Mucosa of stomach (tissue), 1 donor: ENCODE measurements around the gene ZCCHC14.
"Not testable (repeated sequence)": the region's sequence is repeated elsewhere in the genome, so short reads cannot be mapped to it uniquely, and the experiment has no call there.

Source experiments
- H3K27me3 ChIP-seq: one replicate; pipeline ENCODE4 v1.7.0; 2013; ENCODE audit warnings: mild to moderate bottlenecking, low read length; ENCODE audit not compliant: control insufficient read depth, insufficient read depth
- H3K36me3 ChIP-seq: one replicate; pipeline ENCODE4 v1.7.0; 2013; ENCODE audit warnings: low read length; ENCODE audit not compliant: control insufficient read depth, insufficient read depth
- H3K4me1 ChIP-seq: one replicate; pipeline ENCODE4 v1.7.0; 2013; ENCODE audit warnings: mild to moderate bottlenecking, low read length; ENCODE audit not compliant: control insufficient read depth, insufficient read depth
- H3K4me3 ChIP-seq: one replicate; pipeline ENCODE4 v1.7.0; 2013; ENCODE audit warnings: low read length
- H3K9ac ChIP-seq: one replicate; pipeline ENCODE4 v1.7.0; 2013; ENCODE audit warnings: mild to moderate bottlenecking, low read length, moderate library complexity
- H3K9me3 ChIP-seq: one replicate; pipeline ENCODE4 v1.7.0; 2013; ENCODE audit warnings: mild to moderate bottlenecking, low read length, moderate library complexity; ENCODE audit not compliant: control insufficient read depth
- donor health status: Pancreatic carcinoma.

The ZCCHC14 gene

DNA sequence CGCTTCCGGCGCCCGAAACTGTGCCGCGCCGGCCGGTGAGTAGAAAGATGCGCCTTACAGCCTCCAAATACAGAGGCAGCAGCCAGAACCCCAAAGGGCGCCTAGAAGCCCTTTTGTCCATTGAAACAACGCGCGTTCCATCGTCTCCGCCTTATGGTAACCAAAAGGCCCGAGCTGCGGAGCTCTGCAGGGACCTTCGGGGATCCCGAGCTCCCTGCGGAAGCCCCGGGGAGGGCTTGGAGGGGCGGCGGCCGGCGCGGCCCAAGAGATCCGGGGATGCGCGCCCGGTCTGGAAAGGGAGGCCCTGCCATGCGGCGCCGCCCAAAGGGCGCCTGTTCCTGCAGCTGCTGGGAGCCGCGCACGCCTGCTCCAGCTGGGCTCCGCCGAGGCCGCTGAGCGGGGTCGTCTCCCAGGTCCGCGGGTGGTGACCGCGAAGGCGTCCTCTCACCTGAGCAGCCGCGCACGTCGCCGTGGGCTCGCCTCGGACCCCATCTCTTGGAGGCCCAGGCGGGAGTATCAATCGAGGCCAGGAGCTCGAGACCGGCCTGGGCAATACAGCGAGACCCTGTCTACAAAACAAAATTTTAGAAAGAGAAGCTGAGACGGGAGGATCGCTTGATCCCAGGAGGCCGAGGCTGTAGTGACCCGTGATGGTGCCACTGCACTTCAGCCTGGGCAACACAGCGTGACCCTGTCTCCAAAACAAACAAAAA lies 108.5 kb downstream of the ZCCHC14 start:
- Histone ChIP-seq H3K36me3 (no peaks in the 10 kb centered on the region), H3K4me3 (peak overlapping the region; percentile 62), H3K9me3 (no peaks in the 10 kb centered on the region), H3K4me1 (peaks cover 36% of the 10 kb centered on the region), H3K9ac (peak overlapping the region; percentile 75), H3K27me3 (no peaks in the 10 kb centered on the region)

DNA sequence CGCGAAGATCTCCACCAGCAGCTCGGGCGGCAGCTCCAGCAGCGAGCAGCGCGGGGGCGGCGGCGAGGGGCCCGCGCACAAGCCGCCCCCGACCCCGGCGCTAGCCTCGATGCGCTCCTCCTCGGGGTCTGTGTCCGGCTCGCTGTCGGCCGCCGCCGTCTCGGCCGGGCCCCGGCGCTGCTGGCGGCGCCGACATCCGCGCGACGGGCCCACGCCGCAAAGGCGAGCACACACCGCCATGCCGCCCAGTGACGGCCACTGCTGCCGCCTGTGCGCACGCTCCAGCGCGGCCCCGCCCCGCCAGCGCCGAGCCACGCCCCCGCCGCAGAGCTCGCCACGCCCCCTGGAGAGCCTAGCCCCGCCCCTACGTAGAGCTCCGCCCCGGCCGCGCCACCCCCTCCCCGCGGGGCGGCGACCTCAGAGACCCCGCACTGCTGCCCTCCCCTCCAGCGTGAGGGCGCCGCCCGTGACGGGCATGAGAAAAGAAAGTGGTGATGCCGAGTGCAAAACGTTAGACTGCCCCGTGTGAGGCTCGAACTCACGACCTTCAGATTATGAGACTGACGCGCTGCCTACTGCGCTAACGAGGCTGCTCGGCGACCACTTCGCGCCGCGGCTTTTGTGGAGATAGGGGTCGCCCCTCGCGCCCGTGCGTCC lies 109.2 kb downstream of the ZCCHC14 start, which contains the start of gene FBXO31:
Gene FBXO31, minus strand, starts transcription at position 272 of the 657 bp plus-strand sequence. Its CDS starts 32 bp downstream, at position 240.
- Histone ChIP-seq H3K4me3 (peak within 1 kb of the TSS; percentile 62), H3K9me3 (no peaks in the 10 kb centered on the region), H3K4me1 (peaks cover 40% of the 10 kb centered on the region), H3K27me3 (no peaks in the 10 kb centered on the region), H3K36me3 (no peaks in the 10 kb centered on the region), H3K9ac (peak within 1 kb of the TSS; percentile 75)

DNA sequence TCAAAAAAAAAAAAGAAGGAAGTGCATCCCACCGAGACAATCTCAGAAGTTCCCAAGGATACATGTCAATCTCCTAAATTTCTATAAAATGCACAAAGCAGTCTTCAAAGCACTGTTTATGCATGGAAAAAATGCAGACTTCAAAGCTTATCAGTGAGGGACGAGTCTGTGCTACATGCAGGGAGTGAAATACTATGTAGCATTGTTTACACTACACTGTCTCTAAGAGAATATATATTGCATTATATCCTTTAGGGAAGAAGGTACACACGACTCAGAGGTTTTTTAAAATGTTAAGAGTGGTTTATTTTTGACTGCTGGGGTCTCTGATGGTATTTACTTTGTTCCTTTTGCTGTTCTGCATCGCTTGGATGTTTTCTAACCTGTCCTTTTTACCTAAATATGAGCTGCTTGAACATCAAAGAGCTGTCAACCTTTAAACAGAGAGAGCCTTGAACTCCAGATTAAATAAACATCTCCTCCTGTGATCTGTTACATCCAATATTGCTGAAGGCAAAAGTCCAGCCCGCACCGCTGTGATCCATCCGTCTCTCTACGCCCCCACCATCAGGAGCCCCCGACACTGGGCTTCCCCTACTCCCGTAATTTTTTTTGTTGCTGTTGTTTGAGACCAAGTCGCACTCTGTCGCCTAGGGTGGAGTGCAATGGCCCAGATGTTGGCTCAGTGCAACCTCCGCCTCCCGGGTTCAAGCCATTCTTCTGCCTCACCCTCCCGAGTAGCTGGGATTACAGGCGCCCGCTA lies 110.6 kb downstream of the ZCCHC14 start:
- H3K4me3 ChIP-seq = no peak overlapping the region
- no peaks in the 10 kb centered on the region for H3K9me3 ChIP-seq
- no peaks in the 10 kb centered on the region for H3K27me3 ChIP-seq
- peak overlapping the region; percentile 68 for H3K9ac ChIP-seq
- H3K4me1 ChIP-seq = peaks cover 29% of the 10 kb centered on the region
- H3K36me3 ChIP-seq = no peaks in the 10 kb centered on the region

DNA sequence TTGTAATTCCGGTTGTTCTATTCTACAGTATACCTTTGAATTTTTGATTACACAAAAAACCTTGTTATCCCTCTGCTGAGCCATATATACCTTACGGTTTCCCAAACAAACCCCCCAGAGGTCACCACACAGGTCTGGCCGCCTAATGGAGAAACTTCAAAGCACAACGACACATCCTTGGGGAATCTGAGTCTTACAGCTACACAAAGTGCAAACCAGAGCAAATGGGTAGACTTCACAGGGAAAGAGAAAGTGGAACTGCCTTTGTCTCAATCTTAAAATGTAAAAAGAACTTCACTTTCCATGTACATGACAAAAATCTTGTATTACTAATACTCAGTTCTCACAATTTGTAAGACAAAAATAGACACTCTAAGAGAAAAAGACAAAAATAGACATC lies 111.9 kb downstream of the ZCCHC14 start:
- Histone ChIP-seq H3K36me3 (no peaks in the 10 kb centered on the region), H3K27me3 (no peaks in the 10 kb centered on the region), H3K4me1 (peaks cover 24% of the 10 kb centered on the region), H3K4me3 (no peak overlapping the region), H3K9ac (peak overlapping the region; percentile 5), H3K9me3 (no peaks in the 10 kb centered on the region)

DNA sequence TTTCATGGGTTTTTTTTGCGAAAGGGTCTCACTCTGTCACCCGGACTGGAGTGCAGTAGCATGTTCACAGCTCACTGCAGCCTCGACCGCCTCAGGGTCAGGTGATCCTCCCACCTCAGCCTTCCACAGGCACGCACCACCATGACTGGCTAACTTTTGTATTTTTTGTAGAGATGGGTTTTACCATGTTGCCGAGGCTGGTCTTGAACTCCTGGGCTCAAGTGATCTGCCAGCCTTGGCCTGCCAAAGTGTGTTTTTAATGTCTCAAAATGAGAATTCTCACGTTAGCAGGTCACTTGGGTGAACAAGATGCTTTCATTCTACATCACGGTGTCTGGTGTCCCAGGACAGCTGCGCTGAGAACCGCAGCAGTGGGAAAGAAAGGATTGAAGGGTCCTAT lies 112.4 kb downstream of the ZCCHC14 start:
- H3K4me3 ChIP-seq = no peak overlapping the region
- H3K36me3 ChIP-seq = no peaks in the 10 kb centered on the region
- peaks cover 27% of the 10 kb centered on the region for H3K4me1 ChIP-seq

DNA sequence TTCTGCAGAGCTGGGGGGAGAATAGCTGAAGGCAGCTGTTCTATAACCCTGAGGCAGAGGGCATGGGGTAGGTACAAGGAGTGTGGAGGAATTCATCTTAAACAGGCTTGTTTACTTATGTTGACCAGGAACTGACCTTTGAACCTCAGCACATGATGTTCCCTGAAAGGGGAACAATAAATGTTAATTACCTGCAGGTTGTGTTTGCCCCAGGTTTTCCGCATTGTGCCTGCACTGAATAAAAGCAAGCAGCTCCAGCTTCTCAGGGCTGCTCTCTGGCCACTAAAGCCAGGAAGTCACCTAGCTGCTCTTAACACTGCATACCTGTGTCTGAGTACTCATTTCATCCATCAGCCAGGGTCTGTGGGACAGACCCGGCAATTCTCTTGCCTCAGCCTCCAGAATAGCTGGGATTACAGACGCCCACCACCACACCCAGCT lies 113.5 kb downstream of the ZCCHC14 start:
- H3K4me1 ChIP-seq = peaks cover 28% of the 10 kb centered on the region
- H3K9ac ChIP-seq, H3K36me3 ChIP-seq, H3K9me3 ChIP-seq, H3K27me3 ChIP-seq, H3K4me3 ChIP-seq: not testable (repeated sequence)

More for the DNA sequence above, 112.4 kb downstream of the ZCCHC14 start:
- H3K9me3 ChIP-seq = no peaks in the 10 kb centered on the region
- no peaks in the 10 kb centered on the region for H3K27me3 ChIP-seq
- no peak overlapping the region for H3K9ac ChIP-seq

DNA sequence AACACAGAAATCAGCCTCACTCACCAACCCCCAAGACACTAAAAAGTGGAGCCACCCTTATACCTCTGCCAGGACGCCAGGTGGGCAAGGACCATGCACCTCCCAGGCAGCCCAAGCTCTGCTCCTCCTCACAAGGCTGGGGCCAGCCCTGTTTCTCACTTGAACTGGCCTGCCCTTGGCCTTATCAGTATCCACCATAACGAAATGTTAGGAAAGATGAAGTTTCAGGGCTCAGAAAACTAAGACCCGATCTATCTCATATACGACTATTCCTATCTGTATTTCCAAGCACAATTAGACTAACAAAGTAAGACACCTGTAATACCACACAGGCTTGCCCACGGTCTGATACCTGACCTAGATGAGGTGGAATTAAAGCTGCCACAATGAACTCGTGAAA lies 116.2 kb downstream of the ZCCHC14 start:
- H3K9me3 ChIP-seq = no peaks in the 10 kb centered on the region
- H3K27me3 ChIP-seq = no peaks in the 10 kb centered on the region
- no peaks in the 10 kb centered on the region for H3K36me3 ChIP-seq
- H3K4me1 ChIP-seq = peaks cover 18% of the 10 kb centered on the region
- no peak overlapping the region for H3K4me3 ChIP-seq
- no peak overlapping the region for H3K9ac ChIP-seq

DNA sequence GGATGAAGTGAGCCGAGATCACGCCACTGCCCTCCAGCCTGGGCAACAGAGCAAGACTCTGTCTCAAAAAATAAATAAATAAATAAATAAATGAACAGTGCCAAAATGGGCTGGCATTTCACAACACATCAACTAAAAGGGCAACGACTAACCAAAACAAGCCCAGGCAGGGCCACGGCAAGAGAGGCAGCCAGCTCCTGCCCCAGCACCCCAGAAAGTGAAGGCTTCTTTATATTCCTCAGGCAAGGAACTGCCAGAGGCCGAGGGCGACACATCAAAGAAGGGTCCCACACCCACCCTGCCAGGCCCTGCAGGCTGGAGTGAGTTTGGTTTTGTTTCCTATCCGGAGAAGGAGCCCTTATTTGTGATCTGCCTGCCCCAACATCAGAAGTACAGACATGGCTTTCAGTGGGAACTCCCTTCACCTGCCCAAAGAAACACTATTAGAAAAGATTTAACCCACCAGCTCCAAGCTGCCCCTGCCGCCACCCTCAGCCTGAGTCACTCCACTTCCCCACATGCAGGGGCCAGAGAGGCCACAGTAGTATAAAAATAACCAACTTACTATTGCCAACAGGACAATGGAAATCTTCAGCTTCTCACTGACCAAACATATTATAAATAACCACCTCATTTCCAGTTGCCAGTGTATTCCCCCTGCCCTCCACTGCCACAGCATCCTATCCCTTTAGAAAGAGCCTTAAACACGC lies 117.2 kb downstream of the ZCCHC14 start:
- Histone ChIP-seq H3K36me3 (no peaks in the 10 kb centered on the region), H3K9me3 (no peaks in the 10 kb centered on the region), H3K27me3 (no peaks in the 10 kb centered on the region), H3K4me3 (no peak overlapping the region), H3K9ac (no peak overlapping the region), H3K4me1 (peaks cover 8% of the 10 kb centered on the region)

DNA sequence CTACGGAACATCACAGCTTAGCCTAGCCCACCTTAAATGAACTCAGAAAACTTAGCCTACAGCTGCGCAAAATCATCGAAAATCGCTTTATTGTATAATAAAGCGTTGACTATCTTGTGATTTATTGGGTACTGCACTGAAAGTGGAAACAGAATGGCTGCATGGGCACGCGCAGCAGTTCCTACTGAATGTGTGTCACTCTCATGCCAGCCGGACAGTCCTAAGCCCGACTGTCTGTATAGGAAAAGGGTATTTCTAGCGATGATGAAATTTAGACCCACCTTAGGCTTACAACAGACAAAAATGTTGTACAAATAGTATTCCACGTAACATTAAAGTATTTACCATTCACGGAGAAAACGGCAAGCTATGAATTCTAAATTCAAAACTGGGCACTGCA lies 118.5 kb downstream of the ZCCHC14 start:
- H3K9ac ChIP-seq = no peak overlapping the region
- H3K4me3 ChIP-seq = no peak overlapping the region
- peaks cover 8% of the 10 kb centered on the region for H3K4me1 ChIP-seq

DNA sequence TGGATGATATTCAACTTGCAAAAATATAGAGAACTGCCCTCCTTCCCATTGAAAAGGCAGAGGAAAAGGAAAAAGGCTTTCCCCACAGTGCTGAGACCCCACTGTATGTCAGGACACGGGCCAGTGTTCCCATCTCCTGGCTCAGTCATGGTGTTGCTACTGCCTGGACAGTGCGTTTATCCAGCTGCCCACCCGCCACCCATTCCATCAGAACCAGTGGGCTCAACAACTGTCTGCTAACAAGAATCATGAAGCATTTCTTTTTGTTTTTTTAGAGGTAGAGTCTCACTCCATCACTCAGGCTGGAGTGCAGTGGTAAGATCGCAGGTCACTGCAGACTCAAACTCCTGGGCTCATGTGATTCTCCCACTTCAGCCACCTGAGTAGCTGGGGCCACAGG lies 120.5 kb downstream of the ZCCHC14 start:
- H3K27me3 ChIP-seq = no peaks in the 10 kb centered on the region

More for the DNA sequence above, 118.5 kb downstream of the ZCCHC14 start:
- Histone ChIP-seq H3K27me3 (no peaks in the 10 kb centered on the region), H3K36me3 (no peaks in the 10 kb centered on the region), H3K9me3 (no peaks in the 10 kb centered on the region)

DNA sequence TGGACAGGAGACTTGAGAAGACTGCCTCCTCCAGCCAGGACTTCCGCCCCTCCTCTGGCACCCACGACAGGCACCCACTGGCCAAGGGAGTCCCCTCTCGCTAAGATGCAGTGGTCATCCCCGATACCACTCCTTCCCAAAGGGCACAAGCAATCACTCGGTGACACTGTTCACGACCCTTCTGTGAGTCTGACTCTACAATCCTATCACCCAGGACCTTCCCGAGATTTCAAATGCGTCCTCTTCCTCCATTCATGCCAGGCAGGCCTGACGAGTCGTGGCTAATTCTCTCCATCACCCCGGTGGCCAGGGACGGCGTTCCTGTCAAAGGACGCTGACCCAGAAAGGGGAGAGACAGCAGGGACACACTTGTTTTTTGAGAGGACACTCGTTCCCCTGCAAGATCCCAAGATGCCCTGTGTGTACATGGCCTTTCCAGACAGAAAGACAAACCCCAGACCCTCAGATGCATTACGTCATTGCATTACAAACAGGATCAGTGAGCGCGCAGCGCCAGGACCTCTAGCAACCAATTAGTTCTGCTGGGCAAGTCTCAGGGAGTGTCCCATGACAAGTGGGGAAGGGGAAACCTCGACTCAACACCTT lies 121.5 kb downstream of the ZCCHC14 start:
- peaks cover 11% of the 10 kb centered on the region for H3K4me1 ChIP-seq
- no peaks in the 10 kb centered on the region for H3K27me3 ChIP-seq
- no peak overlapping the region for H3K9ac ChIP-seq
- no peaks in the 10 kb centered on the region for H3K9me3 ChIP-seq
- H3K36me3 ChIP-seq = no peaks in the 10 kb centered on the region
- H3K4me3 ChIP-seq = no peak overlapping the region

More for the DNA sequence above, 120.5 kb downstream of the ZCCHC14 start:
- Histone ChIP-seq H3K9me3 (no peaks in the 10 kb centered on the region), H3K4me1 (peaks cover 7% of the 10 kb centered on the region), H3K4me3 (no peak overlapping the region), H3K36me3 (no peaks in the 10 kb centered on the region), H3K9ac (no peak overlapping the region)
